ENCODE measurements around the gene TMC6. TPM values are rescaled to one million over a fixed set of nuclear protein-coding genes. Genes with fewer than 3 reads are reported as not detected.

The TMC6 gene
- total and polyA plus RNA-seq, 2 of the 13 experiments (the other 11 are each of a cell fraction or from before 2014, with no cell fraction given): 48.4 to 99.1 TPM

GRCh38 chr17:78132084-78132676, 3.6 kb upstream of the TMC6 start (continued):
- TF ChIP-seq ZNF629 (CRISPR knock-in tag; conservative IDR thresholded peaks at IDR 0.05) (no peak), ZNF235 (CRISPR knock-in tag; IDR thresholded peaks at IDR 0.05; ENCODE audit: borderline replicate concordance) (no peak), SALL2 (CRISPR knock-in tag; IDR thresholded peaks at IDR 0.05) (no peak), RARG (CRISPR knock-in tag; IDR thresholded peaks at IDR 0.05; ENCODE audit: low read depth) (no peak), ZC3H13 (CRISPR knock-in tag; IDR thresholded peaks at IDR 0.05) (no peak), TBX3 (IDR thresholded peaks at IDR 0.05; ENCODE audit: borderline replicate concordance) (no peak), ZSCAN20 (CRISPR knock-in tag; IDR thresholded peaks at IDR 0.05; ENCODE audit: borderline replicate concordance) (no peak), ZNF644 (CRISPR knock-in tag; IDR thresholded peaks at IDR 0.05; ENCODE audit: low read depth) (no peak), ZFP36L1 (CRISPR knock-in tag; IDR thresholded peaks at IDR 0.05) (no peak), ZNF484 (CRISPR knock-in tag; IDR thresholded peaks at IDR 0.05; ENCODE audit: borderline replicate concordance, low read depth) (no peak), ZSCAN21 (CRISPR knock-in tag; IDR thresholded peaks at IDR 0.05; ENCODE audit: borderline replicate concordance) (peak; percentile 45; the same call in 1 of the 2 replicates), TEF (CRISPR knock-in tag; IDR thresholded peaks at IDR 0.05) (no peak), ZNF614 (CRISPR knock-in tag; IDR thresholded peaks at IDR 0.05; ENCODE audit: borderline replicate concordance) (no peak; the same call in 1 of the 2 replicates), ZBTB26 (CRISPR knock-in tag; IDR thresholded peaks at IDR 0.05; ENCODE audit: borderline replicate concordance) (no peak), GPBP1L1 (CRISPR knock-in tag; IDR thresholded peaks at IDR 0.05) (no peak), NFRKB (IDR thresholded peaks at IDR 0.05) (no peak), ZNF547 (CRISPR knock-in tag; IDR thresholded peaks at IDR 0.05) (peak; percentile 68), ZNF318 (CRISPR knock-in tag; IDR thresholded peaks at IDR 0.05) (no peak), MXD4 (CRISPR knock-in tag; IDR thresholded peaks at IDR 0.05) (no peak; the same call in 1 of the 2 replicates)

Data from HepG2 (cell line).